HepG2 (cell line): Measurements from ENCODE around the gene TIMM9. TPM values are rescaled to one million over a fixed set of nuclear protein-coding genes. Genes with fewer than 3 reads are reported as not detected.

Experiments
- ATF7 ChIP-seq, 2 experiments: fragments of 450-650 bp in 1 of 2; sonication (generic) in 1 of 2; formaldehyde crosslinking in 1 of 2; IDR thresholded peaks; 2 replicates each; pipeline versions ENCODE4 v1.4.0 to v1.6.1; 2016 to 2020; ENCODE audit warnings: antibody characterized with exemption in 1 of 2, mild to moderate bottlenecking in 1 of 2, missing genetic modification reagents in 1 of 2
- CHD2 ChIP-seq: IDR thresholded peaks from 2 replicates; pipeline ENCODE4 v1.6.1; 2011; ENCODE audit warnings: low read depth, low read length, improper control_type of control experiment
- GABPB1 ChIP-seq: IDR thresholded peaks from 2 replicates; pipeline ENCODE4 v1.6.1; 2016; ENCODE audit warnings: mild to moderate bottlenecking, missing genetic modification reagents, moderate library complexity, missing compliant biosample characterization
- GPN1 ChIP-seq: sonication (generic); formaldehyde crosslinking; IDR thresholded peaks from 2 replicates; pipeline ENCODE4 v1.5.1; 2020; ENCODE audit warnings: missing genetic modification reagents, borderline replicate concordance
- KDM4B ChIP-seq: sonication (generic); formaldehyde crosslinking; IDR thresholded peaks from 2 replicates; pipeline ENCODE4 v1.4.0; 2020; ENCODE audit warnings: missing genetic modification reagents
- KDM5B ChIP-seq: sonication (generic); formaldehyde crosslinking; IDR thresholded peaks from 2 replicates; pipeline ENCODE4 v1.4.0; 2020; ENCODE audit warnings: missing genetic modification reagents, mild to moderate bottlenecking, borderline replicate concordance
- MAFG ChIP-seq: sonication (generic); formaldehyde crosslinking; IDR thresholded peaks from 2 replicates; pipeline ENCODE4 v1.5.1; 2020; ENCODE audit warnings: mild to moderate bottlenecking, missing genetic modification reagents
- NCOA1 ChIP-seq: sonication (generic); formaldehyde crosslinking; IDR thresholded peaks from 2 replicates; pipeline ENCODE4 v1.9.0; 2021; ENCODE audit warnings: missing genetic modification reagents
- NFKBIZ ChIP-seq: IDR thresholded peaks from 2 replicates; pipeline ENCODE4 v1.6.1; 2018; ENCODE audit warnings: missing genetic modification reagents, missing compliant biosample characterization
- PRPF4 ChIP-seq: fragments of 200-400 bp; formaldehyde crosslinking; IDR thresholded peaks from 2 replicates; pipeline ENCODE4 v1.6.1; 2016; ENCODE audit warnings: low read length, low read depth; ENCODE audit not compliant: poor library complexity, severe bottlenecking
- STAG1 ChIP-seq: sonication (generic); formaldehyde crosslinking; IDR thresholded peaks from 2 replicates; pipeline ENCODE4 v1.4.0; 2020; ENCODE audit warnings: missing genetic modification reagents
- TCF7 ChIP-seq: sonication (generic); IDR thresholded peaks from 2 replicates; pipeline ENCODE4 v1.6.1; 2016; ENCODE audit warnings: antibody characterized with exemption, low read depth
- ZBTB8A ChIP-seq: sonication (generic); formaldehyde crosslinking; IDR thresholded peaks from 2 replicates; pipeline ENCODE4 v1.4.0; 2020; ENCODE audit warnings: mild to moderate bottlenecking, low read depth, missing genetic modification reagents, borderline replicate concordance
- ZKSCAN5 ChIP-seq: sonication (generic); formaldehyde crosslinking; IDR thresholded peaks from 2 replicates; pipeline ENCODE4 v1.5.1; 2020; ENCODE audit warnings: mild to moderate bottlenecking, missing genetic modification reagents
- ZNF205 ChIP-seq: IDR thresholded peaks from 2 replicates; pipeline ENCODE4 v1.6.1; 2018; ENCODE audit warnings: missing biosample characterization, missing genetic modification reagents
- ZNF24 ChIP-seq: fragments of 450-650 bp; IDR thresholded peaks from 2 replicates; pipeline ENCODE4 v1.6.1; 2017; ENCODE audit warnings: antibody characterized with exemption, mild to moderate bottlenecking
- ZNF496 ChIP-seq: sonication (generic); formaldehyde crosslinking; IDR thresholded peaks from 2 replicates; pipeline ENCODE4 v1.8.1; 2023; ENCODE audit warnings: mild to moderate bottlenecking, moderate library complexity, missing genetic modification reagents; ENCODE audit not compliant: insufficient replicate concordance
- ZNF547 ChIP-seq: sonication (generic); formaldehyde crosslinking; IDR thresholded peaks from 2 replicates; pipeline ENCODE4 v1.5.1; 2020; ENCODE audit warnings: mild to moderate bottlenecking, missing genetic modification reagents
- polyA plus RNA-seq, 8 experiments: library from polyadenylated mRNA; depleted of rRNA in 3 of 8; stranded (reverse) in 7 of 8; unstranded in 1 of 8; fragments of >200 nt; fragmentation: Illumina TruSeq in 4 of 8; extraction: Trizol in 4 of 8; gene quantifications; 2 replicates each; pipeline versions ENCODE4 v1.2.1 to v1.2.3, GENCODE V29; 2011 to 2016; ENCODE audit warnings: low read depth in 4 of 8, missing spikeins in 1 of 8, mixed read lengths in 1 of 8; ENCODE audit not compliant: insufficient read depth in 1 of 8
- total RNA-seq, 5 experiments: library from RNA; depleted of rRNA; stranded (reverse); fragments of >200 nt; fragmentation: Illumina TruSeq; extraction: Trizol; gene quantifications; 2 replicates each; pipeline ENCODE4 v1.2.3, GENCODE V29; 2016; ENCODE audit warnings: low read depth in 1 of 5
- TF ChIP-seq, protein P1 (sequence below): sonication (generic); formaldehyde crosslinking; conservative IDR thresholded peaks from 2 replicates; pipeline ENCODE4 v1.4.0; 2020; ENCODE audit warnings: mild to moderate bottlenecking, missing genetic modification reagents, moderate library complexity
- TF ChIP-seq, protein P2 (sequence below): sonication (generic); formaldehyde crosslinking; IDR thresholded peaks from 2 replicates; pipeline ENCODE4 v1.4.0; 2020; ENCODE audit warnings: mild to moderate bottlenecking, low read depth, missing genetic modification reagents
- TF ChIP-seq, protein P3 (sequence below): sonication (generic); formaldehyde crosslinking; IDR thresholded peaks from 2 replicates; pipeline ENCODE4 v1.4.0; 2020; ENCODE audit warnings: mild to moderate bottlenecking, low read depth, missing genetic modification reagents
- TF ChIP-seq, protein P4 (sequence below): sonication (generic); formaldehyde crosslinking; IDR thresholded peaks from 2 replicates; pipeline ENCODE4 v1.8.0; 2022; ENCODE audit warnings: mild to moderate bottlenecking, missing genetic modification reagents; ENCODE audit not compliant: insufficient replicate concordance

Gene TIMM9
- total and polyA plus RNA-seq, 2 of the 13 experiments (the other 11 are each of a cell fraction or from before 2014, with no cell fraction given) = 30.5 to 42.5 TPM

DNA sequence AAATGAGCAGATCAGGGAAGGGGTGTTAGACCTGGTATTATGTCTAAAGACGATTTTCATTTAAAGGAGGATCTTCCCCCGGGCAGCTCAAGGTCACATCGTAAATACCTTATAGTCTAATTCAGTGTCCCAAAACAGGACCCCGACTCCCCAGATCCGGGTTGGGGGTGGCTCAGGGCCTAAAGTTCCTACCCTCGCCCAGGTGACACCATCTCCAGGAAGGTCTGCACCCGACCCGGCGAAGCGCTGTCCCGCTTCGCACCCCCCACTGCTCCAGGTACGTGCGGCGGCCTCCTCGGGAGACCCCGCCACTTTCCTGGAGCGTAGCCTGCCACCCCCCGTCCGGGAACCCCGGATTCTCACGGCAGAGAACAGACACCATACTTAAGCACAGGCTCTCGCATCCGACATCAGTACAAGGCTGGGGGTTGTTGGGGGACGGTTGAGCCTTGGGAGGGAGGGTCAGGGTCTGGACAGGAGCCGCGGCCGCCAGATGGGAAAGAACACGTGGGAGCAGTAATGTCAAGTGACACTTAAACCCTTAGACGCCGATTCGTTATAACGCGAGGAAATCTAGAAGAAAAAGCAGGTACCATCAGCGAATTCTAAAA lies 556 bp downstream of the TIMM9 start (continued):
- TF ChIP-seq, protein P1, sequence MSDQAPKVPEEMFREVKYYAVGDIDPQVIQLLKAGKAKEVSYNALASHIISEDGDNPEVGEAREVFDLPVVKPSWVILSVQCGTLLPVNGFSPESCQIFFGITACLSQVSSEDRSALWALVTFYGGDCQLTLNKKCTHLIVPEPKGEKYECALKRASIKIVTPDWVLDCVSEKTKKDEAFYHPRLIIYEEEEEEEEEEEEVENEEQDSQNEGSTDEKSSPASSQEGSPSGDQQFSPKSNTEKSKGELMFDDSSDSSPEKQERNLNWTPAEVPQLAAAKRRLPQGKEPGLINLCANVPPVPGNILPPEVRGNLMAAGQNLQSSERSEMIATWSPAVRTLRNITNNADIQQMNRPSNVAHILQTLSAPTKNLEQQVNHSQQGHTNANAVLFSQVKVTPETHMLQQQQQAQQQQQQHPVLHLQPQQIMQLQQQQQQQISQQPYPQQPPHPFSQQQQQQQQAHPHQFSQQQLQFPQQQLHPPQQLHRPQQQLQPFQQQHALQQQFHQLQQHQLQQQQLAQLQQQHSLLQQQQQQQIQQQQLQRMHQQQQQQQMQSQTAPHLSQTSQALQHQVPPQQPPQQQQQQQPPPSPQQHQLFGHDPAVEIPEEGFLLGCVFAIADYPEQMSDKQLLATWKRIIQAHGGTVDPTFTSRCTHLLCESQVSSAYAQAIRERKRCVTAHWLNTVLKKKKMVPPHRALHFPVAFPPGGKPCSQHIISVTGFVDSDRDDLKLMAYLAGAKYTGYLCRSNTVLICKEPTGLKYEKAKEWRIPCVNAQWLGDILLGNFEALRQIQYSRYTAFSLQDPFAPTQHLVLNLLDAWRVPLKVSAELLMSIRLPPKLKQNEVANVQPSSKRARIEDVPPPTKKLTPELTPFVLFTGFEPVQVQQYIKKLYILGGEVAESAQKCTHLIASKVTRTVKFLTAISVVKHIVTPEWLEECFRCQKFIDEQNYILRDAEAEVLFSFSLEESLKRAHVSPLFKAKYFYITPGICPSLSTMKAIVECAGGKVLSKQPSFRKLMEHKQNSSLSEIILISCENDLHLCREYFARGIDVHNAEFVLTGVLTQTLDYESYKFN = no peak
- no peak for TF ChIP-seq GPN1 (CRISPR knock-in tag)
- TF ChIP-seq NFKBIZ (CRISPR knock-in tag) = no peak
- TF ChIP-seq CHD2 = no peak
- peak; percentile 48; the same call in 1 of the 2 replicates for TF ChIP-seq GABPB1 (CRISPR knock-in tag)
- TF ChIP-seq ATF7 (IDR thresholded peaks at IDR 0.05) = no peak
- no peak for TF ChIP-seq ATF7 (CRISPR knock-in tag; IDR thresholded peaks at IDR 0.05)
- no peak for TF ChIP-seq NCOA1 (CRISPR knock-in tag)
- no peak for TF ChIP-seq STAG1 (CRISPR knock-in tag)
- TF ChIP-seq PRPF4 = no peak
- TF ChIP-seq ZNF24 = no peak
- TF ChIP-seq ZNF496 (CRISPR knock-in tag) = no peak
- no peak for TF ChIP-seq ZKSCAN5 (CRISPR knock-in tag)
- no peak for TF ChIP-seq MAFG (CRISPR knock-in tag)
- TF ChIP-seq, protein P2, sequence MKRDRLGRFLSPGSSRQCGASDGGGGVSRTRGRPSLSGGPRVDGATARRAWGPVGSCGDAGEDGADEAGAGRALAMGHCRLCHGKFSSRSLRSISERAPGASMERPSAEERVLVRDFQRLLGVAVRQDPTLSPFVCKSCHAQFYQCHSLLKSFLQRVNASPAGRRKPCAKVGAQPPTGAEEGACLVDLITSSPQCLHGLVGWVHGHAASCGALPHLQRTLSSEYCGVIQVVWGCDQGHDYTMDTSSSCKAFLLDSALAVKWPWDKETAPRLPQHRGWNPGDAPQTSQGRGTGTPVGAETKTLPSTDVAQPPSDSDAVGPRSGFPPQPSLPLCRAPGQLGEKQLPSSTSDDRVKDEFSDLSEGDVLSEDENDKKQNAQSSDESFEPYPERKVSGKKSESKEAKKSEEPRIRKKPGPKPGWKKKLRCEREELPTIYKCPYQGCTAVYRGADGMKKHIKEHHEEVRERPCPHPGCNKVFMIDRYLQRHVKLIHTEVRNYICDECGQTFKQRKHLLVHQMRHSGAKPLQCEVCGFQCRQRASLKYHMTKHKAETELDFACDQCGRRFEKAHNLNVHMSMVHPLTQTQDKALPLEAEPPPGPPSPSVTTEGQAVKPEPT (CRISPR knock-in tag) = no peak
- TF ChIP-seq ZNF205 (CRISPR knock-in tag) = no peak
- TF ChIP-seq, protein P3, sequence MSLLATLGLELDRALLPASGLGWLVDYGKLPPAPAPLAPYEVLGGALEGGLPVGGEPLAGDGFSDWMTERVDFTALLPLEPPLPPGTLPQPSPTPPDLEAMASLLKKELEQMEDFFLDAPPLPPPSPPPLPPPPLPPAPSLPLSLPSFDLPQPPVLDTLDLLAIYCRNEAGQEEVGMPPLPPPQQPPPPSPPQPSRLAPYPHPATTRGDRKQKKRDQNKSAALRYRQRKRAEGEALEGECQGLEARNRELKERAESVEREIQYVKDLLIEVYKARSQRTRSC (CRISPR knock-in tag) = no peak
- no peak for TF ChIP-seq KDM4B
- 0 out of 2 replicates have a peak, but pooled peaks have one; percentile 21 for TF ChIP-seq ZBTB8A (CRISPR knock-in tag)
- TF ChIP-seq, protein P4, sequence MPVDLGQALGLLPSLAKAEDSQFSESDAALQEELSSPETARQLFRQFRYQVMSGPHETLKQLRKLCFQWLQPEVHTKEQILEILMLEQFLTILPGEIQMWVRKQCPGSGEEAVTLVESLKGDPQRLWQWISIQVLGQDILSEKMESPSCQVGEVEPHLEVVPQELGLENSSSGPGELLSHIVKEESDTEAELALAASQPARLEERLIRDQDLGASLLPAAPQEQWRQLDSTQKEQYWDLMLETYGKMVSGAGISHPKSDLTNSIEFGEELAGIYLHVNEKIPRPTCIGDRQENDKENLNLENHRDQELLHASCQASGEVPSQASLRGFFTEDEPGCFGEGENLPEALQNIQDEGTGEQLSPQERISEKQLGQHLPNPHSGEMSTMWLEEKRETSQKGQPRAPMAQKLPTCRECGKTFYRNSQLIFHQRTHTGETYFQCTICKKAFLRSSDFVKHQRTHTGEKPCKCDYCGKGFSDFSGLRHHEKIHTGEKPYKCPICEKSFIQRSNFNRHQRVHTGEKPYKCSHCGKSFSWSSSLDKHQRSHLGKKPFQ (CRISPR knock-in tag) = no peak
- TF ChIP-seq ZNF547 (CRISPR knock-in tag) = peak; percentile 61; the same call in 1 of the 2 replicates
- TF ChIP-seq KDM5B = peak; percentile 45; the same call in 1 of the 2 replicates
- TF ChIP-seq TCF7 = no peak
